ENCODE data around the gene PER3. TPM values are rescaled to one million over a fixed set of nuclear protein-coding genes. Genes with fewer than 3 reads are reported as not detected.

The PER3 gene
- total and polyA plus RNA-seq, 10 of the 15 experiments (the other 5 are each of a cell fraction or from before 2014, with no cell fraction given): 0.06 to 0.64 (median 0.13) TPM; not detected in 1

DNA sequence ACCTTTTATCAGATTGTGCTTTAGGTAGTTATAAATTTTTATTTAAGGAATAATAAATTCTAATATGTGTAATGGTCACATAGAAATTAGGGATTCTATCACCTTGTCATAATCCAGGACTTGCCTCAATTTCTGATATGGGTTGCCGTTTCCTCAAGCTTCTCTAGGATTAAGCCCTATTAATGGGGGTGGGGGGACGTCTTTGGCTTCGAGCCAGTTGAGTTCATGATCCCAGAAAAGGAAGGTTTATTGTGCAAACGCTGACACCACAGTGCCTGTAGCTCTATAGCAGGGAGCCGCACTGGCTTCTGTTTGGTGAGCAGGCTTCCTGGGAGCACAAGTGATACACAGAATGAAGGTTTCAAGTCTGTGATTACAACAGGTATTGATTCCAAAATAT, 35.0 kb upstream of the PER3 start:
- no peak overlapping the region for H3K4me3 ChIP-seq

DNA sequence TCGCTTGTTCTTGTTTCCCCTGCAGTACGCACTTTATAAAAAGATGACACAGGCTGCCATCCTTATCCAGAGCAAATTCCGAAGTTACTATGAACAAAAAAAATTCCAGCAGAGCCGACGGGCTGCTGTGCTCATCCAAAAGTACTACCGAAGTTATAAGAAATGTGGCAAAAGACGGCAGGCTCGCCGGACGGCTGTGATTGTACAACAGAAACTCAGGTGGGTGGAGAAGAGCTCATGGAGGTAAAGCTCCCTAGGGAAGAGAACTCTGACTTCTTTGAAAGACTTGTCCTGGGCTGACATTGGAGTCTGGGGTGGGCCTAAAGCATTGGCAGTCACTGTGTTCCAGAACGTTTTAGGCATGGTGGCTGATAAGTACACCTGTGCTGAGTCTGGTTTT, 32.9 kb upstream of the PER3 start:
- H3K9ac ChIP-seq (ENCODE audit: control insufficient read depth, insufficient read depth, low read length): no peak overlapping the region
- in situ Hi-C loops (cut with MboI): no loop called here
- WGBS (ENCODE audit: insufficient coverage, insufficient replicate concordance, low lambda C conversion rate, missing lambda C conversion rate): 57% methylated on average over 11 of the region's 11 CpGs

More for the DNA sequence above, 35.0 kb upstream of the PER3 start:
- H3K27ac ChIP-seq (ENCODE audit: control insufficient read depth, insufficient read depth): no peak overlapping the region
- no peak overlapping the region for H3K4me2 ChIP-seq (ENCODE audit: control insufficient read depth, insufficient read depth)
- H3K9me3 ChIP-seq (replicated peaks; ENCODE audit: control insufficient read depth, insufficient read depth, low read length): no peaks in the 10 kb centered on the region
- in situ Hi-C loops (cut with MboI): loop anchor here (5.0 kb wide), 1 partner anchor 77 kb away; no protein-coding TSS in a partner anchor
- RAD21 ChIA-PET (ENCODE audit: unreplicated experiment): no interaction called here
- ATAC-seq (no peak), FAIRE-seq (no peak), DNase-seq (ENCODE audit: low read depth, low spot score) (no peak)
- intact Hi-C loops (cut with micrococcal nuclease; ENCODE audit: unreplicated experiment): no loop called here
- H3K9ac ChIP-seq (ENCODE audit: control insufficient read depth, insufficient read depth, low read length): no peak overlapping the region
- POLR2A ChIA-PET: no interaction called here
- H3K79me2 ChIP-seq (ENCODE audit: control insufficient read depth, insufficient read depth, low read length): no peaks in the 10 kb centered on the region
- H2AFZ ChIP-seq (ENCODE audit: control insufficient read depth, low read depth, low read length): no peak overlapping the region
- BruUV-seq (replicated peaks): no TSS peak
- no peaks in the 10 kb centered on the region for H3K4me1 ChIP-seq (ENCODE audit: control insufficient read depth, insufficient read depth, low read length)
- CTCF ChIA-PET: interaction anchor here (1.1 to 7.9 kb wide), 2 partner anchors 10 to 82 kb away, joined by 3 to 208 read pairs; no protein-coding TSS in a partner anchor
- H4K20me1 ChIP-seq (ENCODE audit: control insufficient read depth, insufficient read depth): no peaks in the 10 kb centered on the region
- no peak for TF ChIP-seq TCF3 (IDR thresholded peaks at IDR 0.05; ENCODE audit: borderline replicate concordance, insufficient read depth, low read depth, low read length)
- no peak for TF ChIP-seq SMARCA5 (IDR thresholded peaks at IDR 0.05)
- no peak for TF ChIP-seq SUPT20H (IDR thresholded peaks at IDR 0.05; ENCODE audit: borderline replicate concordance, control insufficient read depth, low read depth, low read length)
- TF ChIP-seq WRNIP1 (IDR thresholded peaks at IDR 0.05; ENCODE audit: borderline replicate concordance, low read depth, low read length): no peak
- no peak for TF ChIP-seq RBBP5 (conservative IDR thresholded peaks at IDR 0.05)
- TF ChIP-seq NR2F1 (conservative IDR thresholded peaks at IDR 0.05): no peak
- TF ChIP-seq ZNF274 (IDR thresholded peaks at IDR 0.05; ENCODE audit: insufficient read depth, insufficient read length): no peak
- no peak for TF ChIP-seq EGR1 (IDR thresholded peaks at IDR 0.05; ENCODE audit: borderline replicate concordance in 1 of 2, low read depth in 2 of 2, low read length in 2 of 2)
- no peaks in the 10 kb centered on the region for H3K36me3 ChIP-seq (ENCODE audit: control insufficient read depth in 2 of 2, insufficient read depth in 2 of 2, low read length in 1 of 2)
- peaks cover 1 to 3% of the 10 kb centered on the region in 2 experiments; a peak in 1 of 4 replicates for H3K27me3 ChIP-seq (replicated peaks in 1 of 2; ENCODE audit: control insufficient read depth in 2 of 2, insufficient read depth in 2 of 2, low read length in 1 of 2)
- SMC1A ChIA-PET (ENCODE audit: uncharacterized antibody, unreplicated experiment): no interaction called here
- 15% methylated on average over 5 of the region's 5 CpGs for WGBS (ENCODE audit: insufficient coverage, insufficient replicate concordance, low lambda C conversion rate, missing lambda C conversion rate)

More for the DNA sequence above, 32.9 kb upstream of the PER3 start:
- RAD21 ChIA-PET (ENCODE audit: unreplicated experiment): no interaction called here
- CTCF ChIA-PET: interaction anchor here (0.8 to 7.9 kb wide), 4 partner anchors 11 to 84 kb away, joined by 3 to 208 read pairs (median 31); no protein-coding TSS in a partner anchor
- Histone ChIP-seq H3K79me2 (ENCODE audit: control insufficient read depth, insufficient read depth, low read length) (no peaks in the 10 kb centered on the region), H3K27me3 (replicated peaks in 1 of 2; ENCODE audit: control insufficient read depth in 2 of 2, insufficient read depth in 2 of 2, low read length in 1 of 2) (peaks cover 0 to 3% of the 10 kb centered on the region in 2 experiments; a peak in 1 of 4 replicates), H3K27ac (ENCODE audit: control insufficient read depth, insufficient read depth) (no peak overlapping the region), H4K20me1 (ENCODE audit: control insufficient read depth, insufficient read depth) (no peaks in the 10 kb centered on the region), H3K4me1 (ENCODE audit: control insufficient read depth, insufficient read depth, low read length) (no peaks in the 10 kb centered on the region), H3K36me3 (ENCODE audit: control insufficient read depth in 2 of 2, insufficient read depth in 2 of 2, low read length in 1 of 2) (no peaks in the 10 kb centered on the region), H3K4me2 (ENCODE audit: control insufficient read depth, insufficient read depth) (no peak overlapping the region), H2AFZ (ENCODE audit: control insufficient read depth, low read depth, low read length) (no peak overlapping the region), H3K4me3 (no peak overlapping the region), H3K9me3 (replicated peaks; ENCODE audit: control insufficient read depth, insufficient read depth, low read length) (no peaks in the 10 kb centered on the region)
- FAIRE-seq (no peak), DNase-seq (ENCODE audit: low read depth, low spot score) (no peak), ATAC-seq (no peak)
- no peak for TF ChIP-seq ZZZ3 (IDR thresholded peaks at IDR 0.05; ENCODE audit: control insufficient read depth, insufficient read length, low read depth)
- no peak for TF ChIP-seq CHD2 (IDR thresholded peaks at IDR 0.05; ENCODE audit: borderline replicate concordance, low read depth, low read length)
- BruUV-seq (replicated peaks): no TSS peak
- SMC1A ChIA-PET (ENCODE audit: uncharacterized antibody, unreplicated experiment): interaction anchor here (4.8 kb wide), 1 partner anchor 83 kb away, joined by 55 read pairs; no protein-coding TSS in a partner anchor
- POLR2A ChIA-PET: no interaction called here
- intact Hi-C loops (cut with micrococcal nuclease; ENCODE audit: unreplicated experiment): loop anchor here (5.0 kb wide), 1 partner anchor 151 kb away; no protein-coding TSS in a partner anchor
